GM19455 (cell line): ENCODE measurements around the gene YLPM1.

Experiments used
- ATAC-seq: cut with Tn5 transposase; IDR thresholded peaks from one replicate; pipeline ENCODE4 v1.9.1; 2021; ENCODE audit not compliant: unreplicated experiment

The YLPM1 gene

GRCh38 chr14:74871819-74872218 is 108.7 kb downstream of the YLPM1 start:
- no peak for ATAC-seq

- ATAC-seq = no peak
These were observed 112.1 kb downstream of the YLPM1 start for GRCh38 chr14:74875204-74875603.

GRCh38 chr14:74875941-74876913 is 113.1 kb downstream of the YLPM1 start, which contains the start of gene PROX2:
Gene PROX2, minus strand, starts transcription at chr14:74876145. Its CDS starts 12,311 bp downstream, at chr14:74863834.
- ATAC-seq = no peak

GRCh38 chr14:74879427-74880182 is 116.5 kb downstream of the YLPM1 start:
- ATAC-seq = no peak

GRCh38 chr14:74881431-74882102 is 118.5 kb downstream of the YLPM1 start, which contains the start of gene DLST:
Gene DLST, plus strand, starts transcription at chr14:74881916. Its CDS starts 38 bp downstream, at chr14:74881954.
- peak; percentile 88 for ATAC-seq

- ATAC-seq = peak; percentile 42
These were observed 119.2 kb downstream of the YLPM1 start for GRCh38 chr14:74882103-74882920.
